Ishikawa (cell line): Measurements from ENCODE around the gene SSBP3.

Experiments
- EGR1 ChIP-seq: IDR thresholded peaks from 2 replicates; pipeline ENCODE4 v1.6.1; 2012
- EP300 ChIP-seq: IDR thresholded peaks from 2 replicates; pipeline ENCODE4 v1.6.1; 2012; ENCODE audit warnings: borderline replicate concordance
- TAF1 ChIP-seq: IDR thresholded peaks from 2 replicates; pipeline ENCODE4 v1.6.1; 2012; ENCODE audit warnings: low read depth, mild to moderate bottlenecking
- TEAD4 ChIP-seq: IDR thresholded peaks from 2 replicates; pipeline ENCODE4 v1.6.1; 2012
- YY1 ChIP-seq: IDR thresholded peaks from 2 replicates; pipeline ENCODE4 v1.6.1; 2012; ENCODE audit warnings: low read depth
- TF ChIP-seq, protein P1 (sequence below): IDR thresholded peaks from 2 replicates; pipeline ENCODE4 v1.6.1; 2012
- TF ChIP-seq, protein P2 (sequence below): IDR thresholded peaks from 2 replicates; pipeline ENCODE4 v1.6.1; 2012; ENCODE audit warnings: low read depth, mild to moderate bottlenecking

DNA sequence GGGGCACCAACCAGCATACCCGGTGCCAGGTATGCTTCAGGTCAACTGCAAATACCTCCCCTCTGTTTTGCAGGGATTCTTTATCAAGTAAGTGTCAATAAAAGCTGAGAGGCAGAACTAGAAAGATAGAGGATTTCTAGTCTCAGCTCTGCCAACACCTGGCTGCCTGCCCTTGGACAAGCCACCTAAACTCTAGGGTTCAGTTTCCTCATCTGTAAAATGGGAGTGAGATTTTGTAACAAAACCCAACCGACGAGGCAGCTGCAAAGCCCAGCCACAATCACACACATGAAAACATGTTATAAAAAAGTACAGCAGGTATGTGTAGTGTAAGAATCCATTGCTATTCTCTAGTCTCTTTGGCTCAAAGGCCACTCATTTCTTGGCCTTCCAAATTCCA is 8.2 kb downstream of the SSBP3 start:
- TF ChIP-seq EP300 (no peak), TEAD4 (no peak), EGR1 (no peak), YY1 (no peak), TAF1 (no peak)
- TF ChIP-seq, protein P1, sequence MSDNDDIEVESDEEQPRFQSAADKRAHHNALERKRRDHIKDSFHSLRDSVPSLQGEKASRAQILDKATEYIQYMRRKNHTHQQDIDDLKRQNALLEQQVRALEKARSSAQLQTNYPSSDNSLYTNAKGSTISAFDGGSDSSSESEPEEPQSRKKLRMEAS = no peak
- TF ChIP-seq, protein P2, sequence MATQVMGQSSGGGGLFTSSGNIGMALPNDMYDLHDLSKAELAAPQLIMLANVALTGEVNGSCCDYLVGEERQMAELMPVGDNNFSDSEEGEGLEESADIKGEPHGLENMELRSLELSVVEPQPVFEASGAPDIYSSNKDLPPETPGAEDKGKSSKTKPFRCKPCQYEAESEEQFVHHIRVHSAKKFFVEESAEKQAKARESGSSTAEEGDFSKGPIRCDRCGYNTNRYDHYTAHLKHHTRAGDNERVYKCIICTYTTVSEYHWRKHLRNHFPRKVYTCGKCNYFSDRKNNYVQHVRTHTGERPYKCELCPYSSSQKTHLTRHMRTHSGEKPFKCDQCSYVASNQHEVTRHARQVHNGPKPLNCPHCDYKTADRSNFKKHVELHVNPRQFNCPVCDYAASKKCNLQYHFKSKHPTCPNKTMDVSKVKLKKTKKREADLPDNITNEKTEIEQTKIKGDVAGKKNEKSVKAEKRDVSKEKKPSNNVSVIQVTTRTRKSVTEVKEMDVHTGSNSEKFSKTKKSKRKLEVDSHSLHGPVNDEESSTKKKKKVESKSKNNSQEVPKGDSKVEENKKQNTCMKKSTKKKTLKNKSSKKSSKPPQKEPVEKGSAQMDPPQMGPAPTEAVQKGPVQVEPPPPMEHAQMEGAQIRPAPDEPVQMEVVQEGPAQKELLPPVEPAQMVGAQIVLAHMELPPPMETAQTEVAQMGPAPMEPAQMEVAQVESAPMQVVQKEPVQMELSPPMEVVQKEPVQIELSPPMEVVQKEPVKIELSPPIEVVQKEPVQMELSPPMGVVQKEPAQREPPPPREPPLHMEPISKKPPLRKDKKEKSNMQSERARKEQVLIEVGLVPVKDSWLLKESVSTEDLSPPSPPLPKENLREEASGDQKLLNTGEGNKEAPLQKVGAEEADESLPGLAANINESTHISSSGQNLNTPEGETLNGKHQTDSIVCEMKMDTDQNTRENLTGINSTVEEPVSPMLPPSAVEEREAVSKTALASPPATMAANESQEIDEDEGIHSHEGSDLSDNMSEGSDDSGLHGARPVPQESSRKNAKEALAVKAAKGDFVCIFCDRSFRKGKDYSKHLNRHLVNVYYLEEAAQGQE = no peak
